GM23338 (cell line): ENCODE results near the gene TSR3. TPM values are rescaled to one million over a fixed set of nuclear protein-coding genes. Genes with fewer than 3 reads are reported as not detected.

Source experiments
- ATAC-seq: fragments of 200-7000 bp; cut with Tn5 transposase; 3 replicates; pipeline ENCODE4 v1.9.1; 2020
- DNase-seq: peaks from one replicate; pipeline ENCODE4 v3.0.0-alpha.2; 2015; ENCODE audit warnings: low spot score
- H2AFZ ChIP-seq: fragments of 200-600 bp; sonication (generic); 2 replicates; pipeline ENCODE4 v1.8.0; 2016; ENCODE audit warnings: antibody characterized with exemption, mild to moderate bottlenecking, moderate library complexity
- H3F3A ChIP-seq: fragments of 200-600 bp; sonication (generic); replicated peaks from 2 replicates; pipeline ENCODE4 v1.8.0; 2017; ENCODE audit warnings: antibody characterized with exemption, mixed run types, low read depth
- H3K27ac ChIP-seq: fragments of 200-600 bp; sonication (generic); 2 replicates; pipeline ENCODE4 v1.6.1; 2016; ENCODE audit warnings: low read depth
- H3K27me3 ChIP-seq: fragments of 200-600 bp; sonication (generic); 2 replicates; pipeline ENCODE4 v1.8.0; 2016; ENCODE audit warnings: mild to moderate bottlenecking, mixed run types, moderate library complexity; ENCODE audit not compliant: insufficient read depth
- H3K36me3 ChIP-seq: fragments of 200-600 bp; sonication (generic); 2 replicates; pipeline ENCODE4 v1.8.0; 2016; ENCODE audit warnings: mild to moderate bottlenecking; ENCODE audit not compliant: insufficient read depth
- H3K4me1 ChIP-seq: fragments of 200-600 bp; sonication (generic); 2 replicates; pipeline ENCODE4 v1.8.0; 2016; ENCODE audit warnings: mild to moderate bottlenecking, moderate library complexity; ENCODE audit not compliant: insufficient read depth
- H3K4me2 ChIP-seq: fragments of 200-600 bp; sonication (generic); 2 replicates; pipeline ENCODE4 v1.7.1; 2017; ENCODE audit warnings: mixed run types
- H3K4me3 ChIP-seq: fragments of 200-600 bp; sonication (generic); 2 replicates; pipeline ENCODE4 v1.6.1; 2016; ENCODE audit warnings: mixed run types
- H3K79me2 ChIP-seq: fragments of 200-600 bp; sonication (generic); replicated peaks from 2 replicates; pipeline ENCODE4 v1.8.0; 2017; ENCODE audit warnings: mild to moderate bottlenecking; ENCODE audit not compliant: insufficient read depth
- H3K9me2 ChIP-seq: fragments of 200-600 bp; sonication (generic); 2 replicates; pipeline ENCODE4 v1.8.0; 2017; ENCODE audit not compliant: insufficient read depth
- H4K20me1 ChIP-seq: fragments of 200-600 bp; sonication (generic); replicated peaks from 2 replicates; pipeline ENCODE4 v1.8.0; 2017; ENCODE audit warnings: mild to moderate bottlenecking; ENCODE audit not compliant: insufficient read depth
- H3K27ac Mint-ChIP-seq: 2 replicates; pipeline ENCODE4 v1.8.0; 2020; ENCODE audit warnings: inconsistent platforms, mild to moderate bottlenecking, moderate library complexity, mixed read lengths
- H3K27me3 Mint-ChIP-seq: 3 replicates; pipeline ENCODE4 v1.8.0; 2022; ENCODE audit warnings: low read depth, mild to moderate bottlenecking, moderate library complexity, mixed read lengths, inconsistent platforms; ENCODE audit not compliant: insufficient read depth, poor library complexity
- H3K36me3 Mint-ChIP-seq: 3 replicates; pipeline ENCODE4 v1.8.0; 2021; ENCODE audit warnings: low read depth, mild to moderate bottlenecking, inconsistent platforms, moderate library complexity, mixed read lengths
- H3K4me1 Mint-ChIP-seq: 3 replicates; pipeline ENCODE4 v1.8.0; 2020; ENCODE audit warnings: mild to moderate bottlenecking, inconsistent platforms, mixed read lengths
- H3K4me3 Mint-ChIP-seq: 3 replicates; pipeline ENCODE4 v1.8.0; 2021; ENCODE audit warnings: moderate library complexity, mild to moderate bottlenecking, inconsistent platforms, mixed read lengths
- H3K9me3 Mint-ChIP-seq: 3 replicates; pipeline ENCODE4 v1.8.0; 2020; ENCODE audit warnings: moderate library complexity, mild to moderate bottlenecking, inconsistent platforms, mixed read lengths
- EZH2 ChIP-seq: fragments of 200-600 bp; sonication (generic); IDR thresholded peaks from one replicate; pipeline ENCODE4 v1.8.0; 2017; ENCODE audit warnings: antibody characterized with exemption, mild to moderate bottlenecking, low read depth; ENCODE audit not compliant: unreplicated experiment
- EZH2phosphoT487 ChIP-seq: fragments of 200-600 bp; sonication (generic); IDR thresholded peaks from one replicate; pipeline ENCODE4 v1.8.1; 2018; ENCODE audit warnings: antibody characterized with exemption; ENCODE audit not compliant: unreplicated experiment
- JUNB ChIP-seq: IDR thresholded peaks from one replicate; pipeline ENCODE4 v1.6.1; 2016; ENCODE audit warnings: antibody characterized with exemption; ENCODE audit not compliant: unreplicated experiment
- STAT1 ChIP-seq: IDR thresholded peaks from one replicate; pipeline ENCODE4 v1.6.1; 2016; ENCODE audit warnings: antibody characterized with exemption; ENCODE audit not compliant: unreplicated experiment
- ZNF114 ChIP-seq: fragments of 250-450 bp; sonication (Bioruptor Pico); IDR thresholded peaks from 2 replicates; pipeline ENCODE4 v1.5.0; 2020; ENCODE audit warnings: mild to moderate bottlenecking, moderate library complexity
- polyA plus RNA-seq: library from polyadenylated mRNA; unstranded; fragments of >200 nt; fragmentation: Nextera tagmentation; extraction: Ambion mirVana; gene quantifications from 2 replicates; pipeline ENCODE4 v1.2.1, GENCODE V29; 2016
- total RNA-seq: library from RNA; depleted of rRNA; stranded (reverse); fragments of >200 nt; shearing (Covaris generic); gene quantifications from 2 replicates; pipeline ENCODE4 v1.2.3, GENCODE V29; 2014
- TF ChIP-seq, protein P1 (sequence below), 2 experiments: fragments of 200-600 bp in 1 of 2; sonication (generic) in 1 of 2; conservative IDR thresholded peaks; 2 replicates each; pipeline versions ENCODE4 v1.5.1 to v1.6.1; 2016 to 2017; ENCODE audit warnings: antibody characterized with exemption in 2 of 2, low read depth in 2 of 2, mild to moderate bottlenecking in 2 of 2, moderate library complexity in 1 of 2
- TF ChIP-seq, protein P2 (sequence below): IDR thresholded peaks from one replicate; pipeline ENCODE4 v1.6.1; 2018; ENCODE audit warnings: antibody characterized with exemption; ENCODE audit not compliant: unreplicated experiment
- TF ChIP-seq, protein P3 (sequence below): fragments of 250-450 bp; sonication (Bioruptor Pico); IDR thresholded peaks from 2 replicates; pipeline ENCODE4 v1.5.0; 2020; ENCODE audit warnings: mild to moderate bottlenecking, moderate library complexity

The TSR3 gene
- total and polyA plus RNA-seq, 2 experiments from 2014 or later, result 58.5 to 97.3 TPM

DNA sequence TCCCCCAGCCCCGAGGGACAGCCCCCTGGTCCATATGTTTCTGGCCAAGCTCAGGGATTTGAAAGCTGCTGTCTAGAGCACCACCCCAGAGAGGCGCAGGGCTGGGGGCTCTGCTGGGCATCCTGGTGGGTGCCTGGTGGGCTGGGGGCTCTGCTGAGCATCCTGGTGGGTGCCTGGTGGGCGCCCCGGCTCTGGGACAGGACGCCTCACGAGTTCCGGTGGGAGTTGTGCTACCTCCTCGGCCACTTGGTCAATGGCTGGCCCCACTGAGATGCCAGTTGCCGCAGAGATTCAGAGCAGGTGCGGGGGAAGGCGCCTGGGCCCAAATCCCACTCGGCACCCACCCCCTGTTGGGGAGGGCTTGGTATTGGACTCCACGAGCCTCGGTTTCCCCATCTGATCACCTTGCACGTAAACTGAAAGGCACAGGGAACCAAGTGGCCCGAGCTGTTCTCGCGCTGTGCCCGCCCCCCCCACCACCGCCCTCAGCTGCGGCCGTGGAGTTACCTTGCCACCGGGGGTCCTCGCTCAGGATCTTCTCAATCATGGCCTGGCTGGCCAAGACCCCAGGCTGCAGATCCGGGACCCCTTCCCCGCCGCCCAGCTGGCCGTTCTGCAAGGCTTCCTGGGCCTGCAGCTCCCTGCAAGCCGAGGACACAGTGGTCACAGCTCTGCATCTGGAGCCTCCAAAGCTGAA, 49.5 kb upstream of the TSR3 start:
- ATAC-seq (peak; percentile 44; the same call in 1 of the 3 replicates), DNase-seq (no peak)
- no peak overlapping the region for H3K4me3 Mint-ChIP-seq
- H3F3A ChIP-seq, result no peaks in the 10 kb centered on the region
- no peak overlapping the region for H3K27ac ChIP-seq
- H3K27ac Mint-ChIP-seq, result no peak overlapping the region
- H4K20me1 ChIP-seq, result peaks cover 2% of the 10 kb centered on the region; the same call in 1 of the 2 replicates
- no peaks in the 10 kb centered on the region; the same call in 2 of the 3 replicates for H3K4me1 Mint-ChIP-seq
- H2AFZ ChIP-seq, result no peak overlapping the region
- no peaks in the 10 kb centered on the region for H3K36me3 ChIP-seq
- H3K36me3 Mint-ChIP-seq, result peaks cover 15% of the 10 kb centered on the region; the same call in 2 of the 3 replicates
- H3K4me3 ChIP-seq, result no peak overlapping the region
- H3K27me3 Mint-ChIP-seq, result peaks cover 12% of the 10 kb centered on the region
- TF ChIP-seq, protein P1, sequence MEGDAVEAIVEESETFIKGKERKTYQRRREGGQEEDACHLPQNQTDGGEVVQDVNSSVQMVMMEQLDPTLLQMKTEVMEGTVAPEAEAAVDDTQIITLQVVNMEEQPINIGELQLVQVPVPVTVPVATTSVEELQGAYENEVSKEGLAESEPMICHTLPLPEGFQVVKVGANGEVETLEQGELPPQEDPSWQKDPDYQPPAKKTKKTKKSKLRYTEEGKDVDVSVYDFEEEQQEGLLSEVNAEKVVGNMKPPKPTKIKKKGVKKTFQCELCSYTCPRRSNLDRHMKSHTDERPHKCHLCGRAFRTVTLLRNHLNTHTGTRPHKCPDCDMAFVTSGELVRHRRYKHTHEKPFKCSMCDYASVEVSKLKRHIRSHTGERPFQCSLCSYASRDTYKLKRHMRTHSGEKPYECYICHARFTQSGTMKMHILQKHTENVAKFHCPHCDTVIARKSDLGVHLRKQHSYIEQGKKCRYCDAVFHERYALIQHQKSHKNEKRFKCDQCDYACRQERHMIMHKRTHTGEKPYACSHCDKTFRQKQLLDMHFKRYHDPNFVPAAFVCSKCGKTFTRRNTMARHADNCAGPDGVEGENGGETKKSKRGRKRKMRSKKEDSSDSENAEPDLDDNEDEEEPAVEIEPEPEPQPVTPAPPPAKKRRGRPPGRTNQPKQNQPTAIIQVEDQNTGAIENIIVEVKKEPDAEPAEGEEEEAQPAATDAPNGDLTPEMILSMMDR (conservative IDR thresholded peaks at IDR 0.05; ENCODE audit: low read depth in 2 of 2), result peak in 1 of 2 experiments; percentile 39; a peak in 2 of 4 replicates
- TF ChIP-seq EZH2phosphoT487, result no peak
- no peak for TF ChIP-seq EZH2
- TF ChIP-seq, protein P2, sequence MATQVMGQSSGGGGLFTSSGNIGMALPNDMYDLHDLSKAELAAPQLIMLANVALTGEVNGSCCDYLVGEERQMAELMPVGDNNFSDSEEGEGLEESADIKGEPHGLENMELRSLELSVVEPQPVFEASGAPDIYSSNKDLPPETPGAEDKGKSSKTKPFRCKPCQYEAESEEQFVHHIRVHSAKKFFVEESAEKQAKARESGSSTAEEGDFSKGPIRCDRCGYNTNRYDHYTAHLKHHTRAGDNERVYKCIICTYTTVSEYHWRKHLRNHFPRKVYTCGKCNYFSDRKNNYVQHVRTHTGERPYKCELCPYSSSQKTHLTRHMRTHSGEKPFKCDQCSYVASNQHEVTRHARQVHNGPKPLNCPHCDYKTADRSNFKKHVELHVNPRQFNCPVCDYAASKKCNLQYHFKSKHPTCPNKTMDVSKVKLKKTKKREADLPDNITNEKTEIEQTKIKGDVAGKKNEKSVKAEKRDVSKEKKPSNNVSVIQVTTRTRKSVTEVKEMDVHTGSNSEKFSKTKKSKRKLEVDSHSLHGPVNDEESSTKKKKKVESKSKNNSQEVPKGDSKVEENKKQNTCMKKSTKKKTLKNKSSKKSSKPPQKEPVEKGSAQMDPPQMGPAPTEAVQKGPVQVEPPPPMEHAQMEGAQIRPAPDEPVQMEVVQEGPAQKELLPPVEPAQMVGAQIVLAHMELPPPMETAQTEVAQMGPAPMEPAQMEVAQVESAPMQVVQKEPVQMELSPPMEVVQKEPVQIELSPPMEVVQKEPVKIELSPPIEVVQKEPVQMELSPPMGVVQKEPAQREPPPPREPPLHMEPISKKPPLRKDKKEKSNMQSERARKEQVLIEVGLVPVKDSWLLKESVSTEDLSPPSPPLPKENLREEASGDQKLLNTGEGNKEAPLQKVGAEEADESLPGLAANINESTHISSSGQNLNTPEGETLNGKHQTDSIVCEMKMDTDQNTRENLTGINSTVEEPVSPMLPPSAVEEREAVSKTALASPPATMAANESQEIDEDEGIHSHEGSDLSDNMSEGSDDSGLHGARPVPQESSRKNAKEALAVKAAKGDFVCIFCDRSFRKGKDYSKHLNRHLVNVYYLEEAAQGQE, result no peak
- no peaks in the 10 kb centered on the region for H3K9me2 ChIP-seq
- H3K4me1 ChIP-seq, result no peaks in the 10 kb centered on the region
- no peak overlapping the region for H3K4me2 ChIP-seq
- H3K27me3 ChIP-seq, result no peaks in the 10 kb centered on the region
- H3K79me2 ChIP-seq, result no peaks in the 10 kb centered on the region
- H3K9me3 Mint-ChIP-seq, result no peaks in the 10 kb centered on the region

DNA sequence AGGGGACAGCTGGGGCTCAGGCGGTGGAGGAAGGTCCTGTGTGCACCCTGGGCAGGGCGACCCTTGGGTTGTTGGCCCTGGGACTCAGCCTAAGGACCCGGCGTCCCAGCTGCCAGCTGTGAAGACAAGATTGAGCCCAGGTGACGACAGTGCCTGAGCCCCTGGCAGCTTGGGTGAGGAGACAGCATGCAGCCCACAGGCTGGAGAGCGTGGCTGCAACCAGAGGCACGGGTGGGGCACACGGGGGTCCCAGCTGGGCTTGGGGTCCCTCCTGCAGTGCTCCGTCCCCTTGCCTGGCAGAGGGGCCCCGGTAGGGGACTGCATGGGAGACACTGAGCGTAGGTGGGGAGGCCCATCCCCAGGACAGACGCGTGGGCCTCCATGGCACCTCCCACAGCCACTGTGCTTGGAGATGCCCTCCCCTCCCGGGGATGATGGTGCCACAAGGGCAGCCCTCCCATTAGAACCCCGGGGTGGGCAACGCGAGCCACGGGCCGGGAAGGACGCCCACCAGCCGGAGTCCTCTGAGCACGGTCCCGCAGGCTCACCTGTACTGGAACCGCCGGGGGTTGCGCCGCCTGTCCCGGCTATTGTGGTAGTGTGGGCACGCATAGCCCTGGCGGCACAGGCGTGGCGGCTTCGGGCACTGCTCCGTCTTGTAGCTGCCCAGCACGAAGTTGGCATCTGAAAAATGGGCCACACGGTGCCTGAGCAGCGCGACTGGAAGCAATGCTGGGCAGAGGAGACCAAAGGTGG, 47.3 kb upstream of the TSR3 start:
- no peaks in the 10 kb centered on the region for H3K36me3 ChIP-seq
- Mint-ChIP-seq H3K4me1 (no peaks in the 10 kb centered on the region; the same call in 2 of the 3 replicates), H3K4me3 (no peak overlapping the region), H3K27me3 (peaks cover 12% of the 10 kb centered on the region), H3K9me3 (no peaks in the 10 kb centered on the region), H3K27ac (no peak overlapping the region), H3K36me3 (peaks cover 15% of the 10 kb centered on the region; the same call in 2 of the 3 replicates)
- H3K4me1 ChIP-seq, result no peaks in the 10 kb centered on the region
- H3K27me3 ChIP-seq, result no peaks in the 10 kb centered on the region
- DNase-seq (no peak), ATAC-seq (no peak)
- no peaks in the 10 kb centered on the region for H3F3A ChIP-seq
- H3K79me2 ChIP-seq, result no peaks in the 10 kb centered on the region
- no peaks in the 10 kb centered on the region for H3K9me2 ChIP-seq
- no peak overlapping the region for H3K27ac ChIP-seq
- no peak overlapping the region for H3K4me3 ChIP-seq
- H4K20me1 ChIP-seq, result no peaks in the 10 kb centered on the region; the same call in 1 of the 2 replicates
- no peak overlapping the region for H2AFZ ChIP-seq
- no peak overlapping the region for H3K4me2 ChIP-seq
- TF ChIP-seq EZH2 (no peak), STAT1 (no peak), ZNF114 (no peak), JUNB (no peak)
- TF ChIP-seq, protein P3, sequence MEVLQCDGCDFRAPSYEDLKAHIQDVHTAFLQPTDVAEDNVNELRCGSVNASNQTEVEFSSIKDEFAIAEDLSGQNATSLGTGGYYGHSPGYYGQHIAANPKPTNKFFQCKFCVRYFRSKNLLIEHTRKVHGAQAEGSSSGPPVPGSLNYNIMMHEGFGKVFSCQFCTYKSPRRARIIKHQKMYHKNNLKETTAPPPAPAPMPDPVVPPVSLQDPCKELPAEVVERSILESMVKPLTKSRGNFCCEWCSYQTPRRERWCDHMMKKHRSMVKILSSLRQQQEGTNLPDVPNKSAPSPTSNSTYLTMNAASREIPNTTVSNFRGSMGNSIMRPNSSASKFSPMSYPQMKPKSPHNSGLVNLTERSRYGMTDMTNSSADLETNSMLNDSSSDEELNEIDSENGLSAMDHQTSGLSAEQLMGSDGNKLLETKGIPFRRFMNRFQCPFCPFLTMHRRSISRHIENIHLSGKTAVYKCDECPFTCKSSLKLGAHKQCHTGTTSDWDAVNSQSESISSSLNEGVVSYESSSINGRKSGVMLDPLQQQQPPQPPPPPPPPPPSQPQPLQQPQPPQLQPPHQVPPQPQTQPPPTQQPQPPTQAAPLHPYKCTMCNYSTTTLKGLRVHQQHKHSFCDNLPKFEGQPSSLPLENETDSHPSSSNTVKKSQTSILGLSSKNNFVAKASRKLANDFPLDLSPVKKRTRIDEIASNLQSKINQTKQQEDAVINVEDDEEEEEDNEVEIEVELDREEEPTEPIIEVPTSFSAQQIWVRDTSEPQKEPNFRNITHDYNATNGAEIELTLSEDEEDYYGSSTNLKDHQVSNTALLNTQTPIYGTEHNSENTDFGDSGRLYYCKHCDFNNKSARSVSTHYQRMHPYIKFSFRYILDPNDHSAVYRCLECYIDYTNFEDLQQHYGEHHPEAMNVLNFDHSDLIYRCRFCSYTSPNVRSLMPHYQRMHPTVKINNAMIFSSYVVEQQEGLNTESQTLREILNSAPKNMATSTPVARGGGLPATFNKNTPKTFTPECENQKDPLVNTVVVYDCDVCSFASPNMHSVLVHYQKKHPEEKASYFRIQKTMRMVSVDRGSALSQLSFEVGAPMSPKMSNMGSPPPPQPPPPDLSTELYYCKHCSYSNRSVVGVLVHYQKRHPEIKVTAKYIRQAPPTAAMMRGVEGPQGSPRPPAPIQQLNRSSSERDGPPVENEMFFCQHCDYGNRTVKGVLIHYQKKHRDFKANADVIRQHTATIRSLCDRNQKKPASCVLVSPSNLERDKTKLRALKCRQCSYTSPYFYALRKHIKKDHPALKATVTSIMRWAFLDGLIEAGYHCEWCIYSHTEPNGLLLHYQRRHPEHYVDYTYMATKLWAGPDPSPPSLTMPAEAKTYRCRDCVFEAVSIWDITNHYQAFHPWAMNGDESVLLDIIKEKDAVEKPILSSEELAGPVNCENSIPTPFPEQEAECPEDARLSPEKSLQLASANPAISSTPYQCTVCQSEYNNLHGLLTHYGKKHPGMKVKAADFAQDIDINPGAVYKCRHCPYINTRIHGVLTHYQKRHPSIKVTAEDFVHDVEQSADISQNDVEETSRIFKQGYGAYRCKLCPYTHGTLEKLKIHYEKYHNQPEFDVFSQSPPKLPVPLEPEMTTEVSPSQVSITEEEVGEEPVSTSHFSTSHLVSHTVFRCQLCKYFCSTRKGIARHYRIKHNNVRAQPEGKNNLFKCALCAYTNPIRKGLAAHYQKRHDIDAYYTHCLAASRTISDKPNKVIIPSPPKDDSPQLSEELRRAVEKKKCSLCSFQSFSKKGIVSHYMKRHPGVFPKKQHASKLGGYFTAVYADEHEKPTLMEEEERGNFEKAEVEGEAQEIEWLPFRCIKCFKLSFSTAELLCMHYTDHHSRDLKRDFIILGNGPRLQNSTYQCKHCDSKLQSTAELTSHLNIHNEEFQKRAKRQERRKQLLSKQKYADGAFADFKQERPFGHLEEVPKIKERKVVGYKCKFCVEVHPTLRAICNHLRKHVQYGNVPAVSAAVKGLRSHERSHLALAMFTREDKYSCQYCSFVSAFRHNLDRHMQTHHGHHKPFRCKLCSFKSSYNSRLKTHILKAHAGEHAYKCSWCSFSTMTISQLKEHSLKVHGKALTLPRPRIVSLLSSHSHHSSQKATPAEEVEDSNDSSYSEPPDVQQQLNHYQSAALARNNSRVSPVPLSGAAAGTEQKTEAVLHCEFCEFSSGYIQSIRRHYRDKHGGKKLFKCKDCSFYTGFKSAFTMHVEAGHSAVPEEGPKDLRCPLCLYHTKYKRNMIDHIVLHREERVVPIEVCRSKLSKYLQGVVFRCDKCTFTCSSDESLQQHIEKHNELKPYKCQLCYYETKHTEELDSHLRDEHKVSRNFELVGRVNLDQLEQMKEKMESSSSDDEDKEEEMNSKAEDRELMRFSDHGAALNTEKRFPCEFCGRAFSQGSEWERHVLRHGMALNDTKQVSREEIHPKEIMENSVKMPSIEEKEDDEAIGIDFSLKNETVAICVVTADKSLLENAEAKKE (CRISPR knock-in tag), result no peak
